Central memory CD4-positive, alpha-beta T cell (primary cell): ENCODE measurements around the gene JADE2.
"Not testable (repeated sequence)": the region's sequence is repeated elsewhere in the genome, so short reads cannot be mapped to it uniquely, and the experiment has no call there.

ENCODE experiments used
- DNase-seq: peaks from one replicate; pipeline ENCODE4 v3.0.0; 2022

Gene JADE2

GRCh38 chr5:134533115-134533815 is 7.8 kb downstream of the JADE2 start:
- no peak for DNase-seq

GRCh38 chr5:134534058-134534725 is 8.7 kb downstream of the JADE2 start:
- no peak for DNase-seq

- no peak for DNase-seq
These were observed 9.2 kb downstream of the JADE2 start for GRCh38 chr5:134534726-134535110.

- no peak for DNase-seq
These were observed 11.4 kb downstream of the JADE2 start for GRCh38 chr5:134536876-134537275.

GRCh38 chr5:134537297-134537696 is 11.8 kb downstream of the JADE2 start:
- DNase-seq = no peak

GRCh38 chr5:134538296-134538695 is 12.8 kb downstream of the JADE2 start:
- DNase-seq = no peak

- no peak for DNase-seq
These were observed 14.3 kb downstream of the JADE2 start for GRCh38 chr5:134539732-134540131.

GRCh38 chr5:134540747-134541733 is 15.6 kb downstream of the JADE2 start:
- DNase-seq = no peak

GRCh38 chr5:134541736-134542376 is 16.4 kb downstream of the JADE2 start:
- DNase-seq = no peak

- peak; percentile 25 for DNase-seq
These were observed 18.5 kb downstream of the JADE2 start for GRCh38 chr5:134543820-134544614.

GRCh38 chr5:134545070-134545868 is 19.8 kb downstream of the JADE2 start:
- peak; percentile 19 for DNase-seq

GRCh38 chr5:134547066-134547465 is 21.6 kb downstream of the JADE2 start:
- DNase-seq = no peak

- DNase-seq = no peak
These were observed 22.1 kb downstream of the JADE2 start for GRCh38 chr5:134547579-134547978.

- DNase-seq = no peak
These were observed 22.7 kb downstream of the JADE2 start for GRCh38 chr5:134547999-134548658.

- DNase-seq = no peak
These were observed 24.2 kb downstream of the JADE2 start for GRCh38 chr5:134549714-134550113.

- DNase-seq = no peak
These were observed 25.1 kb downstream of the JADE2 start for GRCh38 chr5:134550271-134551214.

GRCh38 chr5:134551901-134552300 is 26.4 kb downstream of the JADE2 start:
- no peak for DNase-seq

GRCh38 chr5:134552301-134552700 is 26.8 kb downstream of the JADE2 start:
- DNase-seq = no peak

- DNase-seq = not testable (repeated sequence)
These were observed 27.2 kb downstream of the JADE2 start for GRCh38 chr5:134552716-134553115.
